Smooth muscle cell (in vitro differentiated cells): ENCODE results near the gene NTHL1. TPM values are rescaled to one million over a fixed set of nuclear protein-coding genes. Genes with fewer than 3 reads are reported as not detected.

Experiments
- DNase-seq: peaks from one replicate; lab custom pipeline; 2025; ENCODE audit not compliant: unreplicated experiment; lab: John Stamatoyannopoulos, UW
- H2AFZ ChIP-seq: fragments of 200-600 bp; sonication (generic); 2 replicates; pipeline ENCODE4 v1.6.0; 2016; ENCODE audit warnings: antibody characterized with exemption, low read depth, mild to moderate bottlenecking
- H3F3A ChIP-seq: fragments of 200-600 bp; sonication (generic); 2 replicates; pipeline ENCODE4 v1.6.0; 2017; ENCODE audit warnings: antibody characterized with exemption, low read depth
- H3K27ac ChIP-seq: fragments of 200-600 bp; sonication (generic); 2 replicates; pipeline ENCODE4 v1.5.1; 2016; ENCODE audit warnings: low read depth, mild to moderate bottlenecking
- H3K27me3 ChIP-seq: fragments of 200-600 bp; sonication (generic); 2 replicates; pipeline ENCODE4 v1.6.1; 2016; ENCODE audit warnings: low read depth, mild to moderate bottlenecking
- H3K36me3 ChIP-seq: fragments of 200-600 bp; sonication (generic); 2 replicates; pipeline ENCODE4 v1.5.1; 2016; ENCODE audit warnings: low read depth
- H3K4me1 ChIP-seq: fragments of 200-600 bp; sonication (generic); 2 replicates; pipeline ENCODE4 v1.5.1; 2016; ENCODE audit warnings: low read depth
- H3K4me2 ChIP-seq: fragments of 200-600 bp; sonication (generic); 2 replicates; pipeline ENCODE4 v1.6.0; 2016; ENCODE audit warnings: mild to moderate bottlenecking
- H3K4me3 ChIP-seq: fragments of 200-600 bp; sonication (generic); 2 replicates; pipeline ENCODE4 v1.5.1; 2016; ENCODE audit warnings: mild to moderate bottlenecking
- H3K79me2 ChIP-seq: fragments of 200-600 bp; sonication (generic); 2 replicates; pipeline ENCODE4 v1.6.0; 2016; ENCODE audit warnings: low read depth, mild to moderate bottlenecking
- H3K9ac ChIP-seq: fragments of 200-600 bp; sonication (generic); 2 replicates; pipeline ENCODE4 v1.6.0; 2016; ENCODE audit warnings: low read depth
- H3K9me3 ChIP-seq: fragments of 200-600 bp; sonication (generic); replicated peaks from 2 replicates; pipeline ENCODE4 v1.5.1; 2016; ENCODE audit warnings: low read depth
- H4K20me1 ChIP-seq: fragments of 200-600 bp; sonication (generic); 2 replicates; pipeline ENCODE4 v1.6.0; 2016; ENCODE audit warnings: low read depth
- CTCF ChIP-seq: fragments of 200-600 bp; sonication (generic); IDR thresholded peaks from 2 replicates; pipeline ENCODE4 v1.5.1; 2017; ENCODE audit warnings: borderline replicate concordance, mild to moderate bottlenecking, antibody characterized with exemption; ENCODE audit not compliant: insufficient read depth, poor library complexity, severe bottlenecking
- WGBS: methylation state at CpG from one replicate; pipeline ENCODE4 v1.1.7; 2016; ENCODE audit warnings: low lambda C conversion rate; 5-methylcytosine and 5-hydroxymethylcytosine counted together
- polyA plus RNA-seq: library from polyadenylated mRNA; unstranded; fragments of >200 nt; fragmentation: Nextera tagmentation; extraction: Ambion mirVana; gene quantifications from 2 replicates; pipeline ENCODE4 v1.2.1, GENCODE V29; 2016
- total RNA-seq: library from RNA; depleted of rRNA; stranded (reverse); fragments of >200 nt; gene quantifications from 2 replicates; pipeline ENCODE4 v1.2.3, GENCODE V29; 2014

Gene NTHL1
- total and polyA plus RNA-seq, 2 experiments from 2014 or later, result 23.8 to 39.3 TPM

- H3K9me3 ChIP-seq, result no peaks in the 10 kb centered on the region
- no peaks in the 10 kb centered on the region for H3F3A ChIP-seq
- DNase-seq, result no peak
- H3K9ac ChIP-seq, result no peak overlapping the region
- no peaks in the 10 kb centered on the region for H3K4me1 ChIP-seq
- no peak overlapping the region for H3K4me3 ChIP-seq
- H3K27ac ChIP-seq, result no peak overlapping the region
- TF ChIP-seq CTCF, result no peak
- no peak overlapping the region for H3K4me2 ChIP-seq
- H3K27me3 ChIP-seq, result no peaks in the 10 kb centered on the region
- no peaks in the 10 kb centered on the region for H3K36me3 ChIP-seq
- no peaks in the 10 kb centered on the region for H3K79me2 ChIP-seq
- no peak overlapping the region for H2AFZ ChIP-seq
- 88% methylated on average over 16 of the region's 16 CpGs for WGBS
- H4K20me1 ChIP-seq, result peaks cover under 1% of the 10 kb centered on the region
These were observed 35.3 kb upstream of the NTHL1 start for GRCh38 chr16:2082983-2083364.

GRCh38 chr16:2082171-2082982, 34.7 kb upstream of the NTHL1 start:
- WGBS, result 95% methylated on average over 32 of the region's 32 CpGs
- H3K36me3 ChIP-seq, result no peaks in the 10 kb centered on the region
- no peaks in the 10 kb centered on the region for H3K27me3 ChIP-seq
- no peaks in the 10 kb centered on the region for H3K79me2 ChIP-seq
- H3K27ac ChIP-seq, result no peak overlapping the region
- H4K20me1 ChIP-seq, result no peaks in the 10 kb centered on the region
- no peak overlapping the region for H3K9ac ChIP-seq
- no peak overlapping the region for H2AFZ ChIP-seq
- no peak overlapping the region for H3K4me2 ChIP-seq
- no peaks in the 10 kb centered on the region for H3F3A ChIP-seq
- H3K4me3 ChIP-seq, result no peak overlapping the region
- no peak for DNase-seq
- no peaks in the 10 kb centered on the region for H3K4me1 ChIP-seq
- no peaks in the 10 kb centered on the region for H3K9me3 ChIP-seq
- TF ChIP-seq CTCF, result no peak

- WGBS, result 97% methylated on average over 35 of the region's 35 CpGs
- no peaks in the 10 kb centered on the region for H4K20me1 ChIP-seq
- no peak overlapping the region for H3K27ac ChIP-seq
- TF ChIP-seq CTCF, result no peak
- no peak overlapping the region for H3K4me2 ChIP-seq
- H3K36me3 ChIP-seq, result no peaks in the 10 kb centered on the region
- H3K4me3 ChIP-seq, result no peak overlapping the region
- H3K27me3 ChIP-seq, result no peaks in the 10 kb centered on the region
- no peak overlapping the region for H3K9ac ChIP-seq
- H3F3A ChIP-seq, result no peaks in the 10 kb centered on the region
- H3K4me1 ChIP-seq, result no peaks in the 10 kb centered on the region
- H3K9me3 ChIP-seq, result no peaks in the 10 kb centered on the region
- H2AFZ ChIP-seq, result no peak overlapping the region
- H3K79me2 ChIP-seq, result no peaks in the 10 kb centered on the region
- DNase-seq, result no peak
These were observed 33.8 kb upstream of the NTHL1 start for GRCh38 chr16:2081201-2082084.
